Measurements from ENCODE around the gene FER.

GRCh38 chr5:108822211-108822947 is 74.7 kb downstream of the FER start:
- no peak for TF ChIP-seq CTCF (conservative IDR thresholded peaks at IDR 0.05; ENCODE audit: low read length)
- no peak for TF ChIP-seq EZH2phosphoT487 (IDR thresholded peaks at IDR 0.05; ENCODE audit: borderline replicate concordance, low read depth, low read length)

All from OCI-LY7 (cell line).